HG03045 (cell line): ENCODE results near the gene TMTC1.
"Not testable (repeated sequence)": the region's sequence is repeated elsewhere in the genome, so short reads cannot be mapped to it uniquely, and the experiment has no call there.

Source experiments
- ATAC-seq: cut with Tn5 transposase; IDR thresholded peaks from one replicate; pipeline ENCODE4 v1.9.1; 2021; ENCODE audit warnings: mild to moderate bottlenecking, moderate library complexity; ENCODE audit not compliant: unreplicated experiment

Gene TMTC1

GRCh38 chr12:29581631-29582030 lies 202.1 kb downstream of the TMTC1 start:
- no peak for ATAC-seq

- no peak for ATAC-seq
Measured at GRCh38 chr12:29580971-29581370, 202.8 kb downstream of the TMTC1 start.

GRCh38 chr12:29578731-29579130 lies 205.0 kb downstream of the TMTC1 start:
- no peak for ATAC-seq

GRCh38 chr12:29578070-29578469 lies 205.7 kb downstream of the TMTC1 start:
- ATAC-seq, result no peak

- ATAC-seq, result no peak
Measured at GRCh38 chr12:29574500-29574899, 209.2 kb downstream of the TMTC1 start.

- no peak for ATAC-seq
Measured at GRCh38 chr12:29572938-29573337, 210.8 kb downstream of the TMTC1 start.

- ATAC-seq, result no peak
Measured at GRCh38 chr12:29572464-29572863, 211.3 kb downstream of the TMTC1 start.

- ATAC-seq, result no peak
Measured at GRCh38 chr12:29569132-29569757, 214.5 kb downstream of the TMTC1 start.

GRCh38 chr12:29566441-29566840 lies 217.3 kb downstream of the TMTC1 start:
- ATAC-seq, result no peak

GRCh38 chr12:29565727-29566126 lies 218.0 kb downstream of the TMTC1 start:
- no peak for ATAC-seq

GRCh38 chr12:29564925-29565324 lies 218.8 kb downstream of the TMTC1 start:
- ATAC-seq, result no peak

- ATAC-seq, result no peak
Measured at GRCh38 chr12:29563636-29564035, 220.1 kb downstream of the TMTC1 start.

- no peak for ATAC-seq
Measured at GRCh38 chr12:29563071-29563470, 220.7 kb downstream of the TMTC1 start.

GRCh38 chr12:29562110-29562804 lies 221.5 kb downstream of the TMTC1 start:
- ATAC-seq, result no peak

- no peak for ATAC-seq
Measured at GRCh38 chr12:29561664-29562071, 222.1 kb downstream of the TMTC1 start.

GRCh38 chr12:29559198-29559597 lies 224.5 kb downstream of the TMTC1 start:
- no peak for ATAC-seq

GRCh38 chr12:29556363-29556762 lies 227.4 kb downstream of the TMTC1 start:
- no peak for ATAC-seq

- not testable (repeated sequence) for ATAC-seq
Measured at GRCh38 chr12:29555451-29555850, 228.3 kb downstream of the TMTC1 start.

- ATAC-seq, result no peak
Measured at GRCh38 chr12:29552994-29553748, 230.6 kb downstream of the TMTC1 start.

- ATAC-seq, result peak; percentile 92
Measured at GRCh38 chr12:29552324-29552927, 231.3 kb downstream of the TMTC1 start.

- no peak for ATAC-seq
Measured at GRCh38 chr12:29551812-29552211, 231.9 kb downstream of the TMTC1 start.

- no peak for ATAC-seq
Measured at GRCh38 chr12:29547864-29548263, 235.9 kb downstream of the TMTC1 start.
